GM19239 (cell line): ENCODE results near the gene PPARA.
"Not testable (repeated sequence)": the region's sequence is repeated elsewhere in the genome, so short reads cannot be mapped to it uniquely, and the experiment has no call there.

Source experiments
- DNase-seq: peaks from one replicate; pipeline ENCODE4 v3.0.0; 2011; ENCODE audit warnings: low spot score; ENCODE audit not compliant: insufficient read length
- FAIRE-seq: peaks from 2 replicates; lab custom pipeline; 2011; peaks lifted over from hg19 to GRCh38; lab: Jason Lieb, UNC

PPARA gene

GRCh38 chr22:46124383-46125144 lies 25.8 kb upstream of the PPARA start:
- no peak for DNase-seq
- no peak for FAIRE-seq

DNA sequence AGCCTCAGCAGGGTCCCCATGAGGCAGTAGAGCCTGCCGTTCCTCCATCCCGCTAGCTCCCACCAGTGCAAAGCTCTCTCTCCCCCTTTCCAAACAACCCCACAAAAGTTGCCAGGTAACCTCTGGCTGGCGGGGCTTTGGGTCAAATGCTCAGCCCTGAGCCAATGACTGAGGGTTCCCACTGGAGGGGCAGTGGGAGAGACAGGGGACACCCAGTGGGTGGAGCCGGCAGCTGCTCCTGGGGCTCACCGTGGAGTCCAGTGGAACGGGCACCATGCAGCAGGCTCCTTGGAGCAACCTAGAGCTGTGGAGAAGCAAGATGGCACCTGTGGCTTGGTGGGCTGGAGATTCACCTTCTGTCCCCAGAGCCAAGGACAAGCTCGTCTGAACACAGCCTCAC lies 25.0 kb upstream of the PPARA start:
- DNase-seq (no peak), FAIRE-seq (no peak)

DNA sequence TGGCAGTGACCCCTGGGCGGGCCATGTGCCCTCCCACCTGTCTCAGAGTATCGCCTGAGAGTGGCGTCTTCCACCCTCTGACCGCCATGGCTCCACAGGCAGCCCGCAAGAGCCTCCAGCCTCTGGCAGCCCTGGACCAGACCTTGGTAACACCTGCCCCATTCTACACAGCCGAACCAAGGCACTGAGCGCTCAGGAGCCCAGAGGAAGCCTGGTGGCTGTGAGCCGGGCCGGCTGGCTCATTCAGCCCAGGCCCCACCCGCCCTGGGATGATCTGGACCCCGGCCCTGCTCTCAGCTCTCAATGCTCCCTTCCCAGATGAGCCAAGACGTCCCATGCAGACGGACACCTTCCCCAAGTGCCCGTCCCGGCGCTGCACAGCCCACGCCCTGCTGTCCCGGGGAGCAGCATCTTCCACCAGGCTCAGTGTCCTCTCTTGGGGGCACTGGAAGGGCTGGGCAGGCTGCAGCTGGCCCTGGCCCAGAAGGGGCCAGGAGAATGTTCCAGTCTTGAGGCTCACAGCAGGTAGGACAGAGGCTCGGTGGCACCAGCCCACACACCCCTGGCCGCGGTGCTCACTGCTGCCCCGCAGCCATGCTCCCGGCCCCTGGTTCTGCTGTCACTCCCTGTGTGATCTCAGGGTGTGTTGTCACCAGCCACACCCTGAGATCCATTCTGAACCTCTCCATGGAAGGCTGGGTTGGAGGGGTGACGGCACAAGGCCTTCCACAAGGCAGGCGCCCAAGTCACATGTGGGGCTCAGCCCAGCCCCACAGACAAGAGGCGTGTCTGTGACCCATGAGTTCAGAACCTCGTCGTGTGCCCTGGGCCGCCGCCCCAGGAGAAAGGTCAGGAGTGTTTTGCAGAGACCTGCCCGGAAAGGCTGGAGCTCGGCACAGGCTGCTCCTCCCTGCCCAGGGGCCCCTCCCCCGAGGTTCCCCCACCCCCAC lies 24.2 kb upstream of the PPARA start:
- no peak for DNase-seq
- no peak for FAIRE-seq

GRCh38 chr22:46126853-46127385 lies 23.4 kb upstream of the PPARA start:
- FAIRE-seq (no peak), DNase-seq (no peak)

DNA sequence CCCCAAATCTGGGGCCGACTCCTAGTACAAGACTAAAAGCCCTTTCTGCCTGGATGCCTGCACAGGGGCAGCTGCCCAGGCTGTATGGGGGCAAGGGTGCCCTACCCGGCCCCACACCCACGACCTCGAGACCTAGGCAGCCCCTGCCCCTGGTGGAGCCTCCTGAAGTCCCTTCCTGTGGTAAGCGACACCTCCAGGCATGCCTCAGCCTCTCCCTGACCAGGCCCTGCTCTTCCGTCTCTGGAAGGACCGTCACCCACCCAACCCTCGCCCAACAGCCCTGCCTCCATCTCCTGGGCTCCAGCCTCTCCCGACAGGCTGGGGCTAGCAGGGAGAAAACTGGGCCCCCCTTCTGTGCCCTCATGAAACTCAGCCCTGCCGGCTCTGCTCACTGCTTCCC lies 22.8 kb upstream of the PPARA start:
- FAIRE-seq = no peak
- DNase-seq = no peak

DNA sequence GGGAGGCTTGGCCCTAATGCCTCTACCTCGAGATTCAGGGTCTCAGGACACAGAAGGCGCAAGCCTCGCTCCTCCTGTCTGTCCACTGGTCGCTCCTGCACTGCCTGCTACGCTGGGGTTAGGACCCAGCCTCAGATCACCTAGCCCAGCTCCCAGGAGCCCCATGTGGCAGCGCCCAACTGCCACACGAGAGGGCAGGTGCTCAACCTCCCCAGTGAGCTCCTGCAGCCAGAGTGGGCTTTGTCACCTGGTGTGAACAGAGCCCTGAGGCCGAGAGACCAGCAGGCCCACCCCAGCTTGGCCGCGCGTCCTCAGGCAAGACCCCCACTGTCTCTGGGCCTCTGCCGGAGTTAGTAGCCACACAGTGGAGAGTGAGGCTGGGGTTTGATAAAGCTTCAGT lies 21.7 kb upstream of the PPARA start:
- DNase-seq (no peak), FAIRE-seq (no peak)

GRCh38 chr22:46129390-46130041 lies 20.8 kb upstream of the PPARA start:
- no peak for FAIRE-seq
- DNase-seq = peak; percentile 69

DNA sequence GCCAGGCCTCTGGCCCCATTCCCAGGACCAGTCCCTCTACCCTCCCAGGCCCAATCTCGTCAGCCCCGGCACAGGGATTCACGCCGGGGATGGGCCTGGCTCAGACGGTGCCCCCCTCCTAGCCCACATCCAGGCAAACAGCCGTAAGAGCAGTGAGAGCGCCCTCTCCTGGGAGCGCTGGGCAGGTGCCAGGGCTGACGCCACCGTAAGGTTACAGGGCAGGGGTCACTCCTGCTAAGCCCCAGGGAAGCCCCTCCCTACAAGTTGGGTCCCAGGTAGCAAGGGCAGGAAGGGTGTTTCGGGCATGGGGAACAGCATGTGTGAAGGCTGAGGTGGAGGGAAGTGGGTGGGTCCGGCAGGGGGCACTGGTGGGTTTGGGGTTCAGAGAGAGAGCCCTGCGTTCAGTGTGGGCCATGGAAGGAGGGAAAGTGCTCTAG lies 19.2 kb upstream of the PPARA start:
- DNase-seq = no peak
- FAIRE-seq = no peak

GRCh38 chr22:46132193-46132829 lies 18.0 kb upstream of the PPARA start:
- FAIRE-seq, DNase-seq: not testable (repeated sequence)

- DNase-seq (no peak), FAIRE-seq (no peak)
Measured at GRCh38 chr22:46132830-46133587, 17.3 kb upstream of the PPARA start.

GRCh38 chr22:46133588-46133855 lies 16.8 kb upstream of the PPARA start:
- no peak for FAIRE-seq

DNA sequence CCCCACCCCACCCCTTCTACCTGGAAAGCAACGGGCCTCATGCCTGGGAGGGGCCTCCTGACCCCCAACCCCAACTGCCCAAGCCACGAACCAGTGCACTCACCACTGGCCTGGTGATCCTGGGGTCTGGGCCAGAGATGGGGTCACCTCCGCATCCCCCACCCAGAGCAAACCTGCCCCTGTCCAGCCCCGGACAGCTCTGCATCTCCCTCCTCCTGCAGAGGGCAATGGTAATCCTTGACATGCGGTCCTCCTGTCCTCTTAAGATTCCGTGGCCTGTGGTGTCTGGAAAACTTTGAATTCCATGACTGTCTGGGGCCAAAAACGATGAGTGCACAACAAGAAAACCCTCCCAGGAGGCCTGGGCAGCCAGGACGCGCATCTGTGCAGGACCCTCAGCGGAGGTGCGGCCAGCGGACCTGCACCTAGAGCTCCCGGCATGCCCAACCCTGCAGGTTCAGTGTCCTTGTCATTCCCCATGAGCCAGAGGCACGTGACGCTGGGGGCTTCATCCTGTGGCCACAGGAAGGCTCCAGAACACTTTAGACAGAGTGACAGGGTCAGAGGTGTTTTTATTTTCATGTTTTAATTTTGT lies 16.1 kb upstream of the PPARA start:
- DNase-seq (no peak), FAIRE-seq (no peak)

More at GRCh38 chr22:46133588-46133855, 16.8 kb upstream of the PPARA start:
- DNase-seq = no peak

GRCh38 chr22:46135611-46136485 lies 14.5 kb upstream of the PPARA start:
- DNase-seq = no peak
- FAIRE-seq = no peak

DNA sequence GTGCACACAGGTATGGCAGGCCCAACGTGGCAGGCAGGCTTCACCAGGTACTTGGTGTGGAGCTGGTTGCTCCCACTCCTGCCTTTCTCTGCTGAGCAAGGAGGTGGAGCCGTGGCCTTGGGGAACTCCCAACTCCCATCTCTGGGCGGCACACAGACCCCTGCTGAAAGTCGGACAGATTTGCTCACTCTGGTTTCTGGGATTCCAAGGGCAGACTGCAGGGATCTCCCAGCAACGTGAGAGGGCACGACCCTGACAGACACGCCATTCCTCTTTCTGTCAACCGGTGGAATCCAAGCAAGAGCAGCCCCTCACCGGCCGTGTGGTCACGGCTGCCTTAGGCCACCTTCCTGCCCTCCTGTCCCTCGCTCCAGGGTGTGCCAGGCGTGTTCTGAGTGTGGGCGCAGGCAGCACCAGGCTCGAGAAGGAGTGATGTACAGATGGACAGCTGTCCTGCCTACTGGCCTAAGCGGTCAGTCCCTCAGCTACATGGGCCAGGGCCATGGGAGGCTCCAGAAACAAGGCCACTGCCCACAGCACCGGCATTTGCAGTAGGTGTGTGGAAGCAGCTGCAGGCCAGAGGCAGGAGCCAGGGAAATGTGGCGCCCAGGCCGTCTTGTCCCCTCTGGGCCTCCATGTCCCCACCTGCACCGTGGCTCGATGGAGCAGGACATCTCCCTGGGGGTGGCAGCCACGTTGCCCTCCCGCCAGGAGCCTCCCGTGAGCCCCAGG lies 13.7 kb upstream of the PPARA start:
- FAIRE-seq (no peak), DNase-seq (no peak)

DNA sequence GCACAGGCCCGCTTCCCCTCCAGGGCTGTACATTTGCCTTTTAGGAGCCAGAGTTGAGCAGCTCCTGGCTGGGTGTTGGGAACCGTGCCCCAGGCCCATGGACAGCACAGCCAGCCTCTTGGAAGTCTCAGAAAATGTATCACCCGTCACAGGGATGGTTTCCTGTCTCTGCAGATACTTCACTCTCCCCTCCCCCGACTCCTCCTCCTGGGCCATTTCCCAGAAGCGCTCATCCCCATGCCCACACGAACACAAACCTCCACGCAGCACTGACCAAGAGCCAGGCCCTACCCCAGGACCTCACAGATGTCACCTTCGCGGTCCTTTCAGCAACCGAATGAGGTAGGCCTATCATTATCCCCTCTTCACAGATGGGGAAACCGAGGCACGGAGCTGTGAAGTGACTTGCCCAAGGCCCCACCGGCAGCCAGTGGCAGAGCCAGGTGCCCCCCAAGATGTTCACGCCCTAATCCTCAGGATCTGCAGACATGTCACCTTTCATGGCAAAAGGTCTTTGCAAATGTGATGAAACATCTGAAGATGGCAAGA lies 13.0 kb upstream of the PPARA start:
- no peak for FAIRE-seq

GRCh38 chr22:46138058-46138797 lies 12.1 kb upstream of the PPARA start:
- FAIRE-seq = no peak
- no peak for DNase-seq

More for the DNA sequence above, 13.0 kb upstream of the PPARA start:
- no peak for DNase-seq
